H1 (cell line): ENCODE data around the gene KISS1R. TPM values are rescaled to one million over a fixed set of nuclear protein-coding genes. Genes with fewer than 3 reads are reported as not detected.

Experiments used
- polyA plus RNA-seq, 7 experiments: library from polyadenylated mRNA; depleted of rRNA in 3 of 7; stranded (reverse) in 5 of 7; unstranded in 2 of 7; fragments of >200 nt in 5 of 7; fragments of 200-250 nt in 2 of 7; gene quantifications; 1 replicate in 5 of 7; 2 replicates in 1 of 7; 4 replicates in 1 of 7; pipeline versions ENCODE4 v1.2.1 to v1.2.3, GENCODE V29; 2011 to 2013; ENCODE audit warnings: missing spikeins in 2 of 7, mixed read lengths in 2 of 7
- total RNA-seq: library from RNA; stranded (reverse); fragmentation: NEBNext Ultra II Directional; extraction: Animal tissue kit (Norgen Biotek cat#: 25700); gene quantifications from 2 replicates; pipeline ENCODE4 v1.2.1, GENCODE V29; 2021
- TF ChIP-seq, protein P1 (sequence below): fragments of 300-600 bp; sonication (generic); IDR thresholded peaks from 2 replicates; pipeline ENCODE4 v1.7.1; 2012; ENCODE audit warnings: low read length, moderate library complexity, mild to moderate bottlenecking, inconsistent platforms; ENCODE audit not compliant: insufficient replicate concordance

The KISS1R gene
- total and polyA plus RNA-seq, 2 of the 8 experiments (the other 6 are each of a cell fraction or from before 2014, with no cell fraction given) = 2.3 to 2.7 TPM

GRCh38 chr19:901216-902092 is 15.7 kb upstream of the KISS1R start (continued):
- TF ChIP-seq, protein P1, sequence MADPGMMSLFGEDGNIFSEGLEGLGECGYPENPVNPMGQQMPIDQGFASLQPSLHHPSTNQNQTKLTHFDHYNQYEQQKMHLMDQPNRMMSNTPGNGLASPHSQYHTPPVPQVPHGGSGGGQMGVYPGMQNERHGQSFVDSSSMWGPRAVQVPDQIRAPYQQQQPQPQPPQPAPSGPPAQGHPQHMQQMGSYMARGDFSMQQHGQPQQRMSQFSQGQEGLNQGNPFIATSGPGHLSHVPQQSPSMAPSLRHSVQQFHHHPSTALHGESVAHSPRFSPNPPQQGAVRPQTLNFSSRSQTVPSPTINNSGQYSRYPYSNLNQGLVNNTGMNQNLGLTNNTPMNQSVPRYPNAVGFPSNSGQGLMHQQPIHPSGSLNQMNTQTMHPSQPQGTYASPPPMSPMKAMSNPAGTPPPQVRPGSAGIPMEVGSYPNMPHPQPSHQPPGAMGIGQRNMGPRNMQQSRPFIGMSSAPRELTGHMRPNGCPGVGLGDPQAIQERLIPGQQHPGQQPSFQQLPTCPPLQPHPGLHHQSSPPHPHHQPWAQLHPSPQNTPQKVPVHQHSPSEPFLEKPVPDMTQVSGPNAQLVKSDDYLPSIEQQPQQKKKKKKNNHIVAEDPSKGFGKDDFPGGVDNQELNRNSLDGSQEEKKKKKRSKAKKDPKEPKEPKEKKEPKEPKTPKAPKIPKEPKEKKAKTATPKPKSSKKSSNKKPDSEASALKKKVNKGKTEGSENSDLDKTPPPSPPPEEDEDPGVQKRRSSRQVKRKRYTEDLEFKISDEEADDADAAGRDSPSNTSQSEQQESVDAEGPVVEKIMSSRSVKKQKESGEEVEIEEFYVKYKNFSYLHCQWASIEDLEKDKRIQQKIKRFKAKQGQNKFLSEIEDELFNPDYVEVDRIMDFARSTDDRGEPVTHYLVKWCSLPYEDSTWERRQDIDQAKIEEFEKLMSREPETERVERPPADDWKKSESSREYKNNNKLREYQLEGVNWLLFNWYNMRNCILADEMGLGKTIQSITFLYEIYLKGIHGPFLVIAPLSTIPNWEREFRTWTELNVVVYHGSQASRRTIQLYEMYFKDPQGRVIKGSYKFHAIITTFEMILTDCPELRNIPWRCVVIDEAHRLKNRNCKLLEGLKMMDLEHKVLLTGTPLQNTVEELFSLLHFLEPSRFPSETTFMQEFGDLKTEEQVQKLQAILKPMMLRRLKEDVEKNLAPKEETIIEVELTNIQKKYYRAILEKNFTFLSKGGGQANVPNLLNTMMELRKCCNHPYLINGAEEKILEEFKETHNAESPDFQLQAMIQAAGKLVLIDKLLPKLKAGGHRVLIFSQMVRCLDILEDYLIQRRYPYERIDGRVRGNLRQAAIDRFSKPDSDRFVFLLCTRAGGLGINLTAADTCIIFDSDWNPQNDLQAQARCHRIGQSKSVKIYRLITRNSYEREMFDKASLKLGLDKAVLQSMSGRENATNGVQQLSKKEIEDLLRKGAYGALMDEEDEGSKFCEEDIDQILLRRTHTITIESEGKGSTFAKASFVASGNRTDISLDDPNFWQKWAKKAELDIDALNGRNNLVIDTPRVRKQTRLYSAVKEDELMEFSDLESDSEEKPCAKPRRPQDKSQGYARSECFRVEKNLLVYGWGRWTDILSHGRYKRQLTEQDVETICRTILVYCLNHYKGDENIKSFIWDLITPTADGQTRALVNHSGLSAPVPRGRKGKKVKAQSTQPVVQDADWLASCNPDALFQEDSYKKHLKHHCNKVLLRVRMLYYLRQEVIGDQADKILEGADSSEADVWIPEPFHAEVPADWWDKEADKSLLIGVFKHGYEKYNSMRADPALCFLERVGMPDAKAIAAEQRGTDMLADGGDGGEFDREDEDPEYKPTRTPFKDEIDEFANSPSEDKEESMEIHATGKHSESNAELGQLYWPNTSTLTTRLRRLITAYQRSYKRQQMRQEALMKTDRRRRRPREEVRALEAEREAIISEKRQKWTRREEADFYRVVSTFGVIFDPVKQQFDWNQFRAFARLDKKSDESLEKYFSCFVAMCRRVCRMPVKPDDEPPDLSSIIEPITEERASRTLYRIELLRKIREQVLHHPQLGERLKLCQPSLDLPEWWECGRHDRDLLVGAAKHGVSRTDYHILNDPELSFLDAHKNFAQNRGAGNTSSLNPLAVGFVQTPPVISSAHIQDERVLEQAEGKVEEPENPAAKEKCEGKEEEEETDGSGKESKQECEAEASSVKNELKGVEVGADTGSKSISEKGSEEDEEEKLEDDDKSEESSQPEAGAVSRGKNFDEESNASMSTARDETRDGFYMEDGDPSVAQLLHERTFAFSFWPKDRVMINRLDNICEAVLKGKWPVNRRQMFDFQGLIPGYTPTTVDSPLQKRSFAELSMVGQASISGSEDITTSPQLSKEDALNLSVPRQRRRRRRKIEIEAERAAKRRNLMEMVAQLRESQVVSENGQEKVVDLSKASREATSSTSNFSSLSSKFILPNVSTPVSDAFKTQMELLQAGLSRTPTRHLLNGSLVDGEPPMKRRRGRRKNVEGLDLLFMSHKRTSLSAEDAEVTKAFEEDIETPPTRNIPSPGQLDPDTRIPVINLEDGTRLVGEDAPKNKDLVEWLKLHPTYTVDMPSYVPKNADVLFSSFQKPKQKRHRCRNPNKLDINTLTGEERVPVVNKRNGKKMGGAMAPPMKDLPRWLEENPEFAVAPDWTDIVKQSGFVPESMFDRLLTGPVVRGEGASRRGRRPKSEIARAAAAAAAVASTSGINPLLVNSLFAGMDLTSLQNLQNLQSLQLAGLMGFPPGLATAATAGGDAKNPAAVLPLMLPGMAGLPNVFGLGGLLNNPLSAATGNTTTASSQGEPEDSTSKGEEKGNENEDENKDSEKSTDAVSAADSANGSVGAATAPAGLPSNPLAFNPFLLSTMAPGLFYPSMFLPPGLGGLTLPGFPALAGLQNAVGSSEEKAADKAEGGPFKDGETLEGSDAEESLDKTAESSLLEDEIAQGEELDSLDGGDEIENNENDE = no peak
